HG02981 (cell line): ENCODE results near the gene IQGAP2.
"Not testable (repeated sequence)": the region's sequence is repeated elsewhere in the genome, so short reads cannot be mapped to it uniquely, and the experiment has no call there.

Experiments used
- ATAC-seq: cut with Tn5 transposase; IDR thresholded peaks from one replicate; pipeline ENCODE4 v1.9.1; 2021; ENCODE audit warnings: mild to moderate bottlenecking, moderate library complexity; ENCODE audit not compliant: unreplicated experiment

IQGAP2 gene

GRCh38 chr5:76677849-76678472 lies 274.9 kb downstream of the IQGAP2 start:
- no peak for ATAC-seq

- no peak for ATAC-seq
Measured at GRCh38 chr5:76679231-76679630, 276.1 kb downstream of the IQGAP2 start.

- not testable (repeated sequence) for ATAC-seq
Measured at GRCh38 chr5:76680826-76681225, 277.7 kb downstream of the IQGAP2 start.

GRCh38 chr5:76681287-76681686 lies 278.2 kb downstream of the IQGAP2 start:
- ATAC-seq = no peak

GRCh38 chr5:76682387-76682786 lies 279.3 kb downstream of the IQGAP2 start:
- no peak for ATAC-seq

- no peak for ATAC-seq
Measured at GRCh38 chr5:76683816-76684731, 281.0 kb downstream of the IQGAP2 start.

GRCh38 chr5:76684756-76685519 lies 281.9 kb downstream of the IQGAP2 start:
- ATAC-seq = no peak

- ATAC-seq = no peak
Measured at GRCh38 chr5:76685704-76686103, 282.6 kb downstream of the IQGAP2 start.

GRCh38 chr5:76688212-76688611 lies 285.1 kb downstream of the IQGAP2 start:
- ATAC-seq = no peak

- ATAC-seq = no peak
Measured at GRCh38 chr5:76688836-76689235, 285.8 kb downstream of the IQGAP2 start.

GRCh38 chr5:76689321-76690036 lies 286.4 kb downstream of the IQGAP2 start:
- no peak for ATAC-seq

GRCh38 chr5:76690037-76690679 lies 287.1 kb downstream of the IQGAP2 start:
- ATAC-seq = no peak

- no peak for ATAC-seq
Measured at GRCh38 chr5:76690704-76691466, 287.8 kb downstream of the IQGAP2 start.

GRCh38 chr5:76691467-76692273 lies 288.6 kb downstream of the IQGAP2 start:
- no peak for ATAC-seq

- ATAC-seq = no peak
Measured at GRCh38 chr5:76692274-76692540, 289.1 kb downstream of the IQGAP2 start.

GRCh38 chr5:76692651-76693050 lies 289.6 kb downstream of the IQGAP2 start:
- no peak for ATAC-seq

- no peak for ATAC-seq
Measured at GRCh38 chr5:76693141-76693540, 290.1 kb downstream of the IQGAP2 start.

GRCh38 chr5:76694317-76694716 lies 291.2 kb downstream of the IQGAP2 start:
- no peak for ATAC-seq

- no peak for ATAC-seq
Measured at GRCh38 chr5:76695346-76695745, 292.3 kb downstream of the IQGAP2 start.
